Type B pancreatic cell (in vitro differentiated cells): Measurements from ENCODE around the gene CEL. TPM values are rescaled to one million over a fixed set of nuclear protein-coding genes. Genes with fewer than 3 reads are reported as not detected.
A peak's percentile ranks its signal among the peaks of the same experiment; 100 is the strongest.
"Not testable (repeated sequence)": the region's sequence is repeated elsewhere in the genome, so short reads cannot be mapped to it uniquely, and the experiment has no call there.

Experiments used
- DNase-seq: peaks from one replicate; pipeline ENCODE4 v3.0.0; 2021; ENCODE audit warnings: mixed read lengths; ENCODE audit not compliant: unreplicated experiment; ENCODE audit errors: extremely low spot score
- H3K27ac Mint-ChIP-seq: 2 replicates; pipeline ENCODE4 v1.8.0; 2021; ENCODE audit warnings: mild to moderate bottlenecking, mixed read lengths
- H3K27me3 Mint-ChIP-seq: 2 replicates; pipeline ENCODE4 v1.8.0; 2021; ENCODE audit warnings: mixed read lengths
- H3K36me3 Mint-ChIP-seq: 2 replicates; pipeline ENCODE4 v1.8.0; 2021; ENCODE audit warnings: mixed read lengths
- H3K4me1 Mint-ChIP-seq: one replicate; pipeline ENCODE4 v1.8.0; 2021; ENCODE audit warnings: mixed read lengths; ENCODE audit not compliant: unreplicated experiment
- H3K4me3 Mint-ChIP-seq: 2 replicates; pipeline ENCODE4 v1.8.0; 2021; ENCODE audit warnings: mild to moderate bottlenecking, mixed read lengths
- H3K9me3 Mint-ChIP-seq: 2 replicates; pipeline ENCODE4 v1.8.0; 2021; ENCODE audit warnings: mixed read lengths
- total RNA-seq: library from RNA; stranded (reverse); gene quantifications from 2 replicates; pipeline ENCODE4 v1.2.1, GENCODE V29; 2021; ENCODE audit warnings: low replicate concordance
- TF ChIP-seq, protein P1 (sequence below): fragments of 200-600 bp; sonication (generic); conservative IDR thresholded peaks from 2 replicates; pipeline ENCODE4 v1.5.0; 2021; ENCODE audit warnings: antibody characterized with exemption, mild to moderate bottlenecking

Gene CEL
- total RNA-seq, 1 donor from 2014 or later, result 4.9 TPM

DNA sequence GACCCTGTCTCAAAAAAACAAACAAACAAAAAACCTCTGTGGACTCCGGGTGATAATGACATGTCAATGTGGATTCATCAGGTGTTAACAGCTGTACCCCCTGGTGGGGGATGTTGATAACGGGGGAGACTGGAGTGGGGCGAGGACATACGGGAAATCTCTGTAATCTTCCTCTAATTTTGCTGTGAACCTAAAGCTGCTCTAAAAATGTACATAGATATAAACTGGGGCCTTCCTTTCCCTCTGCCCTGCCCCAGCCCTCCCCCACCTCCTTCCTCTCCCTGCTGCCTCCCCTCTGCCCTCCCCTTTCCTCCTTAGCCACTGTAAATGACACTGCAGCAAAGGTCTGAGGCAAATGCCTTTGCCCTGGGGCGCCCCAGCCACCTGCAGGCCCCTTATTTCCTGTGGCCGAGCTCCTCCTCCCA is 1.4 kb upstream of the CEL start:
- DNase-seq, result no peak
- Mint-ChIP-seq H3K27ac (no peak overlapping the region), H3K9me3 (no peaks in the 10 kb centered on the region), H3K36me3 (peaks cover 7% of the 10 kb centered on the region), H3K4me1 (peaks cover 10% of the 10 kb centered on the region), H3K27me3 (no peaks in the 10 kb centered on the region), H3K4me3 (peak overlapping the region; percentile 69)
- TF ChIP-seq, protein P1, sequence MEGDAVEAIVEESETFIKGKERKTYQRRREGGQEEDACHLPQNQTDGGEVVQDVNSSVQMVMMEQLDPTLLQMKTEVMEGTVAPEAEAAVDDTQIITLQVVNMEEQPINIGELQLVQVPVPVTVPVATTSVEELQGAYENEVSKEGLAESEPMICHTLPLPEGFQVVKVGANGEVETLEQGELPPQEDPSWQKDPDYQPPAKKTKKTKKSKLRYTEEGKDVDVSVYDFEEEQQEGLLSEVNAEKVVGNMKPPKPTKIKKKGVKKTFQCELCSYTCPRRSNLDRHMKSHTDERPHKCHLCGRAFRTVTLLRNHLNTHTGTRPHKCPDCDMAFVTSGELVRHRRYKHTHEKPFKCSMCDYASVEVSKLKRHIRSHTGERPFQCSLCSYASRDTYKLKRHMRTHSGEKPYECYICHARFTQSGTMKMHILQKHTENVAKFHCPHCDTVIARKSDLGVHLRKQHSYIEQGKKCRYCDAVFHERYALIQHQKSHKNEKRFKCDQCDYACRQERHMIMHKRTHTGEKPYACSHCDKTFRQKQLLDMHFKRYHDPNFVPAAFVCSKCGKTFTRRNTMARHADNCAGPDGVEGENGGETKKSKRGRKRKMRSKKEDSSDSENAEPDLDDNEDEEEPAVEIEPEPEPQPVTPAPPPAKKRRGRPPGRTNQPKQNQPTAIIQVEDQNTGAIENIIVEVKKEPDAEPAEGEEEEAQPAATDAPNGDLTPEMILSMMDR, result no peak

DNA sequence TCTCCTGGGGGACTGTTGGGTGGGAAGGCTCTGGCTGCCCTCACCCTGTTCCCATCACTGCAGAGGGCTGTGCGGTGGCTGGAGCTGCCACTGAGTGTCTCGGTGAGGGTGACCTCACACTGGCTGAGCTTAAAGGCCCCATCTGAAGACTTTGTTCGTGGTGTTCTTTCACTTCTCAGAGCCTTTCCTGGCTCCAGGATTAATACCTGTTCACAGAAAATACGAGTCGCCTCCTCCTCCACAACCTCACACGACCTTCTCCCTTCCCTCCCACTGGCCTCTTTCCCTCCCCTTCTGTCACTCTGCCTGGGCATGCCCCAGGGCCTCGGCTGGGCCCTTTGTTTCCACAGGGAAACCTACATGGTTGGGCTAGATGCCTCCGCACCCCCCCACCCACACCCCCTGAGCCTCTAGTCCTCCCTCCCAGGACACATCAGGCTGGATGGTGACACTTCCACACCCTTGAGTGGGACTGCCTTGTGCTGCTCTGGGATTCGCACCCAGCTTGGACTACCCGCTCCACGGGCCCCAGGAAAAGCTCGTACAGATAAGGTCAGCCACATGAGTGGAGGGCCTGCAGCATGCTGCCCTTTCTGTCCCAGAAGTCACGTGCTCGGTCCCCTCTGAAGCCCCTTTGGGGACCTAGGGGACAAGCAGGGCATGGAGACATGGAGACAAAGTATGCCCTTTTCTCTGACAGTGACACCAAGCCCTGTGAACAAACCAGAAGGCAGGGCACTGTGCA is 590 bp upstream of the CEL start:
- H3K27me3 Mint-ChIP-seq, DNase-seq, H3K9me3 Mint-ChIP-seq, H3K36me3 Mint-ChIP-seq, H3K4me3 Mint-ChIP-seq: not testable (repeated sequence)
- peak overlapping the region; percentile 68 for H3K27ac Mint-ChIP-seq
- H3K4me1 Mint-ChIP-seq, result peaks cover 10% of the 10 kb centered on the region

DNA sequence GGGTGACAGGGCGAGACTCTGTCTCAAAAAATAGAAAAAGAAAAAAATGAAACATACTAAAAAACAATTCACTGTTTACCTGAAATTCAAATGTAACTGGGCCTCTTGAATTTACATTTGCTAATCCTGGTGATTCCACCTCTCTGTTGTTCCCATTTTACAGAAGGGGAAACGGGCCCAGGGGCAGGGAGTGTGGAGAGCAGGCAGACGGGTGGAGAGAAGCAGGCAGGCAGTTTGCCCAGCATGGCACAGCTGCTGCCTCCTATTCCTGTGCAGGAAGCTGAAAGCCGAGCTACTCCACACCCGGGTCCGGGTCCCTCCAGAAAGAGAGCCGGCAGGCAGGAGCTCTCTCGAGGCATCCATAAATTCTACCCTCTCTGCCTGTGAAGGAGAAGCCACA is 788 bp downstream of the CEL start:
- not testable (repeated sequence) for H3K27me3 Mint-ChIP-seq, DNase-seq, H3K36me3 Mint-ChIP-seq, H3K4me3 Mint-ChIP-seq, H3K27ac Mint-ChIP-seq, H3K9me3 Mint-ChIP-seq
- H3K4me1 Mint-ChIP-seq, result peaks cover 10% of the 10 kb centered on the region

DNA sequence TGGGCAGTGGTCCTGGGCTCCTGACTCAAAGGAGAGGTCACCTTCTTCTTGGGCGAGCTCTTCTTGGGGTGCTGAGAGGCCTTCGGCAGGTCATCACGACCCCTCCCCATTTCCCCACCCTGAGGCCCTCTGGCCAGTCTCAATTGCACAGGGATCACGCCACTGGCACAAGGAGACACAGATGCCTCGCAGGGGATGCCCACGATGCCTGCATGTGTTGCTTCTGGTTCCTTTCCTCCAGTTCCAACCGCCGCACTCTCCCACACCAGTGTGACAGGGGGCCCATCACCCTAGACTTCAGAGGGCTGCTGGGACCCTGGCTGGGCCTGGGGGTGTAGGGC is 1.3 kb downstream of the CEL start:
- no peak for DNase-seq
- TF ChIP-seq, protein P1, result no peak
- Mint-ChIP-seq H3K27me3 (no peaks in the 10 kb centered on the region), H3K36me3 (peaks cover 6% of the 10 kb centered on the region), H3K9me3 (no peaks in the 10 kb centered on the region), H3K27ac (no peak overlapping the region), H3K4me3 (no peak overlapping the region), H3K4me1 (peaks cover 10% of the 10 kb centered on the region)

DNA sequence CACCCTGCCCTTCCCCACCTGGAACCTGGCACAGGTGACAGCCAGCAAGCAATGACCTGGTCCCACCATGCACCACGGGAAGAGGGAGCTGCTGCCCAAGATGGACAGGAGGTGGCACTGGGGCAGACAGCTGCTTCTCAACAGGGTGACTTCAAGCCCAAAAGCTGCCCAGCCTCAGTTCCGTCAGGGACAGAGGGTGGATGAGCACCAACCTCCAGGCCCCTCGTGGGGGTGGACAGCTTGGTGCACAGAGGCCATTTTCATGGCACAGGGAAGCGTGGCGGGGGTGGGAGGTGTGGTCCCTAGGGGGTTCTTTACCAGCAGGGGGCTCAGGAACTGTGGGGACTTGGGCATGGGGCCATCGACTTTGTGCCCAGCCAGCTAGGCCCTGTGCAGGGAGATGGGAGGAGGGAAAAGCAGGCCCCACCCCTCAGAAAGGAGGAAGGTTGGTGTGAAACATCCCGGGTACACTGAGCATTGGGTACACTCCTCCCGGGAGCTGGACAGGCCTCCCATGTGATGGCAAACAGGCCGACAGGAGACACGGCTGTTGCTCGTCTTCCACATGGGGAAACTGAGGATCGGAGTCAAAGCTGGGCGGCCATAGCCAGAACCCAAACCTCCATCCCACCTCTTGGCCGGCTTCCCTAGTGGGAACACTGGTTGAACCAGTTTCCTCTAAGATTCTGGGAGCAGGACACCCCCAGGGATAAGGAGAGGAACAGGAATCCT is 1.9 kb downstream of the CEL start:
- no peak for DNase-seq
- H3K27me3 Mint-ChIP-seq, result no peaks in the 10 kb centered on the region
- H3K9me3 Mint-ChIP-seq, result no peaks in the 10 kb centered on the region
- no peak overlapping the region for H3K4me3 Mint-ChIP-seq
- H3K36me3 Mint-ChIP-seq, result peaks cover 1% of the 10 kb centered on the region
- TF ChIP-seq, protein P1, result no peak
- H3K4me1 Mint-ChIP-seq, result peaks cover 10% of the 10 kb centered on the region
- no peak overlapping the region for H3K27ac Mint-ChIP-seq

DNA sequence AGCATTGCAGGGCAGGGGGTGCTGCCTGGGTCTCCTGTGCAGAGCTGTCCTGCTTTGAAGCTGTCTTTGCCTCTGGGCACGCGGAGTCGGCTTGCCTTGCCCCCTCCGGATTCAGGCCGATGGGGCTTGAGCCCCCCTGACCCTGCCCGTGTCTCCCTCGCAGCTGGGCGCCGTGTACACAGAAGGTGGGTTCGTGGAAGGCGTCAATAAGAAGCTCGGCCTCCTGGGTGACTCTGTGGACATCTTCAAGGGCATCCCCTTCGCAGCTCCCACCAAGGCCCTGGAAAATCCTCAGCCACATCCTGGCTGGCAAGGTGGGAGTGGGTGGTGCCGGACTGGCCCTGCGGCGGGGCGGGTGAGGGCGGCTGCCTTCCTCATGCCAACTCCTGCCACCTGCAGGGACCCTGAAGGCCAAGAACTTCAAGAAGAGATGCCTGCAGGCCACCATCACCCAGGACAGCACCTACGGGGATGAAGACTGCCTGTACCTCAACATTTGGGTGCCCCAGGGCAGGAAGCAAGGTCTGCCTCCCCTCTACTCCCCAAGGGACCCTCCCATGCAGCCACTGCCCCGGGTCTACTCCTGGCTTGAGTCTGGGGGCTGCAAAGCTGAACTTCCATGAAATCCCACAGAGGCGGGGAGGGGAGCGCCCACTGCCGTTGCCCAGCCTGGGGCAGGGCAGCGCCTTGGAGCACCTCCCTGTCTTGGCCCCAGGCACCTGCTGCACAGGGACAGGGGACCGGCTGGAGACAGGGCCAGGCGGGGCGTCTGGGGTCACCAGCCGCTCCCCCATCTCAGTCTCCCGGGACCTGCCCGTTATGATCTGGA is 2.7 kb downstream of the CEL start:
- H3K36me3 Mint-ChIP-seq, result no peaks in the 10 kb centered on the region

More for the DNA sequence above, 2.7 kb downstream of the CEL start:
- Mint-ChIP-seq H3K27ac (no peak overlapping the region), H3K4me1 (peaks cover 9% of the 10 kb centered on the region), H3K27me3 (no peaks in the 10 kb centered on the region), H3K9me3 (no peaks in the 10 kb centered on the region), H3K4me3 (no peak overlapping the region)
- no peak for DNase-seq
- TF ChIP-seq, protein P1, result no peak
